Activated CD4-positive, alpha-beta T cell treated with anti-CD3 and anti-CD28 coated beads, Interleukin-2, amount 50 U/mL, for 24 hours (primary cell): ENCODE measurements around the gene ROBO2.

Experiments used
- DNase-seq, 2 donors: peaks; one replicate each; pipeline ENCODE4 v3.0.0-alpha.2; 2020; ENCODE audit warnings: low read depth in 1 of 2, low spot score in 1 of 2

Gene ROBO2

DNA sequence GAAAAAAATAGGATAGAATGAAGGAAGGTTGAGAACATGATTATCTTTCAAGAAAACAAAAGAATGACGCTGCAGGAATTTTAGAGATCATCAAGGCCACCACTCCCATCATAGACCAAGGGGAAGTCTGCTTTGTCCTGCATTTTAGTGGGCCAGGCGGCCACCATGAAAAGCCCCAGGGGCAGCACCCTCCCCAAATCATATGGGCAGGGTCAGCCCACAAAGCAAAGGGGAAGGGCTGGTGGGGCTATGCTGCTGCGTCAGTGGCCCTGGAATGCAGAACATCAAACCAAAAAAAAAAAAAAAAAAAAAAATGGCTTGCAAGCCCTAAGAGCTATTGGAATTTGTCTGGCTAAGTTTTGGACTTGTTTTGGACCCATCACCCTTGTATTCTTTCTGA is 620.8 kb downstream of the ROBO2 start:
- DNase-seq = no peak

DNA sequence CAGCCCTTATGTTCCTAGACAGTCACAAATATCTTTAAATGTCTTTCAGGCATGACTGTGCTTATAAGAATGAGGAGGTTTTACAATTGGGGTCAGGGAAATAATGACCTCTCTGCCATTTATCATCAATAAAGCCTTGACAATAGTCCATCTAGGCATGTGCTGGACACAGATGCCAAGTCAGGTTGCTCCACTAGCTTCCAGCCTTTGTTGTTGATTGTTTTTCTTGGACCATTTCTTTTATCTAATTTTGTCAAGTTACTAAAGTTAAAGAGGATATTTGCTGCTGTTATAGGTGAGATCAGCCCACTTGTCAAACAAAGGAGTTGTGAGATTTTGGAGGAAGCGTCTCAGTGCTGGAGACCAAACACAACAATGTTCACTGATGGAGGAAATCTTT is 628.0 kb downstream of the ROBO2 start:
- no peak for DNase-seq

DNA sequence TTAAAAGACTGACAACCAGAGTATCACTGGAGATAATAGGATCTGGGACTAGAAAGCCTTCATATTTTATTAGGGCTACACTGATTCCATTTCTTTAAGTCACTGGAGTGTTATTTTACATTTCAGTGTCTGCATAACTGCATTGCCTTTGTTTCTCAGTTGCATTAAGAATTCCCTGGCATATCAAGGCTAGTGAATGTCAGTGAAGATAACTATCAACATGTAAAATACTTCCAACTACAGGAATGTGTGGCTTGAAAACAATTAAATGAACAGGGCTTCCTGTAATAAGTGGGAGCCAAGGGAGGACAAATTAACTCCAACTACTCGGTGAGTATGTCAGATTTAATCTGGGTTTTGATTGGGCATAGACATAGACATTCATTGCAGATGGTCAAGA is 628.5 kb downstream of the ROBO2 start:
- DNase-seq = no peak

DNA sequence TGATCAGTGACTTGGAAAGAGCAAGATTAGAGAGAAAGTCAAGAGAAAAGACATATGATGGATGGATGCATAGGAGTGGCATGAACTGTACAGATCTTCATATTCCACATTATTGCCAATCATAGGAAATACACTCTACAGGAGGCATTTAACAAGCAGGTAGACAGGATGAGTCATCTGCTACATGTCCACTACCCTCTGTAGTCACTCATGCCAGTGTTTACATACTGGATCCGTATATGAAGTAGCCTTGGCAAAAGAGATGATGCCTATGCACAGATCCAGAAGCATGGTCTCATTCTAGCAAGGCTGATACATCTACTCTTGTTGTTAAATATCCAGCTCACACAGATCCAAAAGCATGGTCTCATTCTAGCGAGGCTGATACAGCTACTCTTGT is 632.1 kb downstream of the ROBO2 start:
- DNase-seq = no peak

DNA sequence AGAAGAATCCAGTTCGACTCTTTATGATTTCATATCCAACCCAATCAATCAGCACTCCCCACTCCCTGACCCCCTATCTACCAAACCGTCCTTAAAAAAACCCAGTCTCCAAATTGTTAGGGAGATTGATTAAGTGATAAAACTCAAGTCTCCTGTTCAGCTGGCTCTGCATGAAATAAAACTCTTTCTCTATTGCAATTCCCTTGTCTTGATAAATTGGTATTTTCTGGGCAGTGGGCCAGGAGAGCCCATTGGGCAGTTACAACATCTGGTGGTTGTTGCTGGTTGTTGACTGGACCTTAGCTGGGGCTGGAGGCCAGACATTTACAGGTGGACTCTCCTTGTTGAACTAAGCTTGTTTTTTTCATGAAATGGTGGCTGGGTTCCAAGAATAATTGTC is 642.3 kb downstream of the ROBO2 start:
- DNase-seq = no peak

DNA sequence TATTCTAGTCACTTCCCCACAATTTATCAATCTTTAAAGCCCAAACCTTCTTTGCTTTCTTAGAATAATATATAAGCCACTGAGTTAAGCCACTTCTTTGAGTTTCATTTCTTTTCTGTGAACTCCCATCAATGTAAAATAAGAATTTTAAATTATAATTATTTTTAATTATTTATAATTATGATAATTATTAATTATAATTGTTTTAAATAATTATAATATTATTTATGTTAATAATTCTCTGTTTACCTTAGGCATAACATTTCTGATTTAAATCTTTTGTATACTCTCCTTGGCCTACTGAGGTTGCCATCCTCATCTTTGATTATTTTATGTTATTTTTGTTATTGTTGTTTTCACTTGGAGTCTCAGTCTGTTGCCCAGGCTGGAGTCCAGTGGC is 644.2 kb downstream of the ROBO2 start:
- no peak for DNase-seq

DNA sequence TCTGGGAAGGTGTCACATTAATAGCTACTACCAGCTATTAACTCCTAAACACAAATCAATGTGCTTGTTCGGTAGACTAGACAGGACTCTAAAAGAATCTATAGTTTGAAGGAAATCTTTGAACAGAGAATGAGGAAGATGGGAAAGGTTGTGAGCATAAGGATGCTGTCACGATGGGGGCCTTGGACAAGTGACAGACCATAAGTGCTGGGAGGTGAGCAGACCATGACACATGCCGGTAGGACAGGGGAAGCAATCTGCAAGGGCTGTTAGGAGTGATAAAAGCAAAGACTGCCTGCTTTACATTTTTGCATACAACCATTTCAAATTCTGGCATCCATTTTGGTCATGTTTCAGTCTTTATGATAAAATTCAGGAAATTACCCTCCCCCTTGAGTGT is 645.8 kb downstream of the ROBO2 start:
- DNase-seq = no peak

DNA sequence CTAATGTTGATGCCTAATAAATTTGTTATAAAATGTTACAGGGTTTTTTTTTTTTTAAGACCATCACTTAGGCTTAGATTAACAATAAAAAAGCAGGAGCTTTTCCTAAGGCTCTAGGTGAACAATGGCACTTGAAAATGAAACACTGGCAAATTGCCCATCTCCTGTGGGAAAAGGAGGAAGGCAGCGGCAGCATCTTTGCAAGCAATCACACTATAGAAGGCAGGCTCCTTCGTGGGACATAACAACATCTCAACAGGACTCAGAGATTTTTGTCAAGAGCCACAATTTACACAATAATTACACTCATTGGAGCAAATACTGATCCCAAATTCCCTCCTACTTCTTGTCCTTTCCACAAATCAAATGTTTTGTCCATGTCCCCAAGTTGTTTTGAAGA is 646.7 kb downstream of the ROBO2 start:
- no peak for DNase-seq

DNA sequence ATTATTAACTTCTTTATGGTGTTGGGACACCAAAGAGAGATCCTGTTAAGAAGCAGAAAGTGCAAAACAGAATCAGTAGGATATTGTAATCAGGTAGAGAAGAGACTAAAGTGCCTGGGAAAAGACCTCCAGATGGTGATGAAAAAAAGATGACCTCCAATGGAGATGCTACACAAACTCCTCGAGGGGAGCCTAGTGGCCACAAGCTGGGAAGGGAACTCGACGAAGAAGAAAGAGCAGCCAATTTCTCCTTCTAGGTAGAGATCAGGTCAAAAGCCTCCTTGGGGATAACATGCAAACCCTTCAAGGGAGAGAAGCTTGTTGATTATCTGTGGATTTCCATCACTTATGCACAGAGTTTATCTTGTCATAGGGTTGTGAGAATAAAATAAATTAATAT is 647.6 kb downstream of the ROBO2 start:
- no peak for DNase-seq

DNA sequence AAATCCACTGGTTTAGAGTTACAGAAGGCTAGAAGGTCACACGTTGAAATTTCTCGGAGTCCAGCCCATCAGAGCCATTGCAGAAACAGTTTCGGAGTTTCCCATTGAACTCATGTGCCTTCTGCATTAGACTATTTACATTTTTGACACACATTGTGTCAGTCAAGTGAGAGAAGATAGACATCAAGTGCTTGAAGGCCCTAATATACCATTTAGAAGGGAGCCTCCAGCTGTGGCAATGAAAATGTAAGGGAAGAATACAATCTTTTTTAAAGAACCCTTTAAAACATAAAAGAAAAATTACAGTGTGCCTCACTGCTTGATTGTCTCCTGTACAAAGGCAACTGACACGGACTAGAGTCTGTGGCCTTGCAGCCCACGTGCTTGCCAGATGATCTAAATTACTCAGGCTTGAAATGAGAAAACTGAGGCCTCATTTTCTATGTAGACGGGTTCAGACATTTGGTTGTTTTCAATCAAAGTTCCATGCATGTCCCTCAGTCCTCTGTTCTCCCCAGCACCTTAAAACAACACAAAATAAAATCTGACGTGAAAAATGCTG is 650.5 kb downstream of the ROBO2 start:
- DNase-seq = no peak

DNA sequence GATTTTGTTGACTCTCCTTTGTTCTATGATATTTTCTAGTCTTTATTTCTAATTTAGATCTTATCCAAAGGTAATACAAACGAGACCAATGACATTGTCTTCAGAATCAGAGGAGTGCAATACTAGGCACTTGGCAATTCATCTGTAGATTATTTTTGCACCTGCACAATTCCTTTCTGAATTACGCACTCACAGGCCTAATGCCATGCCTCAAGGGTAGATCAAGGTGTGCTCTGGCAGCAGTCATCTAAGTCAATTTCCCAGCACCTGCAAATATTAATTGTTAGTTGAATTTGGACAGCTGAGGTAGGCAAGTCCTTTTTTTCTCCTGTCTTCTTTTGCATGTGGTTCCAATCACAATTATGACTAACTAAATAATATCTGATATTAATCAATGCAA is 653.2 kb downstream of the ROBO2 start:
- no peak for DNase-seq

DNA sequence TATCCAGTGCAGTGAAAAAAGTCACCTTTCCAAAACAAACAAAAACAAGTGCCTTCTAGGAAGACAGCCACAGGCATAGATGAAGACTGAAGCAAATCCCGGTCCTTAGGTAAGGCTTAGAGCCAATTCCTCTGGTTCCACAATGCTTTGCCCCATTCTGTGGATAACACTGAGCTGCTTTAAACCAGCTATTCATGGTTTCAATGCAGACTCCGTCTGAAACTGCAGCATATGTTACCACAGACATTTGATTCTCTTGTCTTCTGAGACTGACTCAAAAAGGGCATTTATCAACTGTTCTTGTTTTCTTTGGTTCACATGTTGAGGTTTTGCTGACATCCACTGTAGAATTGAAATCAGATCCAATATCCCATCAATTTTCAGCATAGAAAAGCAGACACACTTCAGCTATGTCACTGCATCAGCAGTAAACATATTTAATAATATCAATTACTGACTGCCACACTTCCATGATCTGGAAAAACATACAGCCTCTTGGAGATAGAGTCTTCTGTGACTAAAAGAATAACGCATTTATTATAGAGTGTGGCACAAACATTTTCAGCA is 659.3 kb downstream of the ROBO2 start:
- no peak for DNase-seq
